Karpas-422 (cell line): ENCODE results near the gene COPS2. TPM values are rescaled to one million over a fixed set of nuclear protein-coding genes. Genes with fewer than 3 reads are reported as not detected.

ENCODE experiments used
- DNase-seq: peaks from one replicate; pipeline ENCODE4 v3.0.0-alpha.2; 2015
- H2AFZ ChIP-seq: fragments of 200-600 bp; sonication (generic); 2 replicates; pipeline ENCODE4 v1.6.1; 2014; ENCODE audit warnings: antibody characterized with exemption, low read length, mixed read lengths
- H3K27ac ChIP-seq: fragments of 200-600 bp; sonication (generic); 2 replicates; pipeline ENCODE4 v1.5.1; 2014; ENCODE audit warnings: mild to moderate bottlenecking, low read length, moderate library complexity
- H3K27me3 ChIP-seq: fragments of 200-600 bp; sonication (generic); 2 replicates; pipeline ENCODE4 v1.6.1; 2014; ENCODE audit warnings: low read length, mixed read lengths
- H3K36me3 ChIP-seq: fragments of 200-600 bp; sonication (generic); 2 replicates; pipeline ENCODE4 v1.6.1; 2014; ENCODE audit warnings: low read length, mixed read lengths; ENCODE audit not compliant: insufficient read depth
- H3K4me1 ChIP-seq: fragments of 200-600 bp; sonication (generic); 2 replicates; pipeline ENCODE4 v1.6.1; 2014; ENCODE audit warnings: mild to moderate bottlenecking, low read length, mixed read lengths
- H3K4me2 ChIP-seq: fragments of 200-600 bp; sonication (generic); 2 replicates; pipeline ENCODE4 v1.6.1; 2014; ENCODE audit warnings: low read length, low read depth, mild to moderate bottlenecking; ENCODE audit not compliant: poor library complexity, severe bottlenecking
- H3K4me3 ChIP-seq: fragments of 200-600 bp; sonication (generic); 2 replicates; pipeline ENCODE4 v1.5.1; 2014; ENCODE audit warnings: mild to moderate bottlenecking, antibody characterized with exemption, low read length, mixed read lengths
- H3K79me2 ChIP-seq: fragments of 200-600 bp; sonication (generic); 2 replicates; pipeline ENCODE4 v1.6.1; 2014; ENCODE audit warnings: mild to moderate bottlenecking, low read length, mixed read lengths
- H3K9ac ChIP-seq: fragments of 200-600 bp; sonication (generic); 2 replicates; pipeline ENCODE4 v1.6.0; 2014; ENCODE audit warnings: low read length
- H3K9me2 ChIP-seq: fragments of 200-600 bp; sonication (generic), shearing (Covaris generic); replicated peaks from 2 replicates; pipeline ENCODE4 v1.6.0; 2014; ENCODE audit warnings: mild to moderate bottlenecking, low read length, moderate library complexity; ENCODE audit not compliant: insufficient read depth
- H3K9me3 ChIP-seq: fragments of 300-700, 200-600 bp; sonication (generic); 2 replicates; pipeline ENCODE4 v1.6.1; 2014; ENCODE audit warnings: low read length, mixed read lengths
- H4K20me1 ChIP-seq: fragments of 200-600 bp; sonication (generic); 2 replicates; pipeline ENCODE4 v1.6.1; 2014; ENCODE audit warnings: mild to moderate bottlenecking, antibody characterized with exemption, low read length, low read depth; ENCODE audit not compliant: insufficient read depth
- total RNA-seq: library from RNA; depleted of rRNA; stranded (reverse); fragments of >200 nt; shearing (Covaris generic); gene quantifications from 2 replicates; pipeline ENCODE4 v1.2.3, GENCODE V29; 2014; ENCODE audit warnings: low replicate concordance

The COPS2 gene
- total RNA-seq, 1 experiment from 2014 or later, result 65.5 TPM

GRCh38 chr15:49171790-49172189, 16.4 kb upstream of the COPS2 start:
- Histone ChIP-seq H2AFZ (no peak overlapping the region), H3K27ac (no peak overlapping the region), H3K9me3 (no peaks in the 10 kb centered on the region), H3K9me2 (no peaks in the 10 kb centered on the region), H3K4me3 (peak overlapping the region; percentile 80; the same call in 1 of the 2 replicates), H3K4me2 (peak overlapping the region; percentile 99), H3K9ac (no peak overlapping the region), H3K79me2 (peaks cover 69% of the 10 kb centered on the region), H3K4me1 (peaks cover 18% of the 10 kb centered on the region), H3K36me3 (no peaks in the 10 kb centered on the region), H3K27me3 (no peaks in the 10 kb centered on the region), H4K20me1 (no peaks in the 10 kb centered on the region)
- no peak for DNase-seq

- H3K4me2 ChIP-seq, result peak within 1 kb of the TSS; percentile 99
- H3K36me3 ChIP-seq, result no peaks in the 10 kb centered on the region
- H3K9me2 ChIP-seq, result no peaks in the 10 kb centered on the region
- peak within 1 kb of the TSS; percentile 79 for H3K9ac ChIP-seq
- peaks cover 18% of the 10 kb centered on the region for H3K4me1 ChIP-seq
- H2AFZ ChIP-seq, result peak within 1 kb of the TSS; percentile 41
- peak; percentile 91 for DNase-seq
- H3K27ac ChIP-seq, result peak within 1 kb of the TSS; percentile 65
- H4K20me1 ChIP-seq, result no peaks in the 10 kb centered on the region
- no peaks in the 10 kb centered on the region for H3K27me3 ChIP-seq
- peaks cover 62% of the 10 kb centered on the region for H3K79me2 ChIP-seq
- H3K4me3 ChIP-seq, result peak within 1 kb of the TSS; percentile 80
- no peaks in the 10 kb centered on the region for H3K9me3 ChIP-seq
Measured at GRCh38 chr15:49169880-49170597, 14.6 kb upstream of the COPS2 start, which contains the start of gene GALK2. Gene GALK2 (plus strand): TSS chr15:49170247. CDS start chr15:49170323, 76 bp downstream.

- DNase-seq, result no peak
- no peaks in the 10 kb centered on the region for H3K9me3 ChIP-seq
- H3K27ac ChIP-seq, result no peak overlapping the region
- H3K9ac ChIP-seq, result no peak overlapping the region
- H3K9me2 ChIP-seq, result no peaks in the 10 kb centered on the region
- H3K4me1 ChIP-seq, result peaks cover 18% of the 10 kb centered on the region
- no peaks in the 10 kb centered on the region for H4K20me1 ChIP-seq
- no peak overlapping the region for H3K4me2 ChIP-seq
- H3K4me3 ChIP-seq, result no peak overlapping the region
- H3K27me3 ChIP-seq, result no peaks in the 10 kb centered on the region
- H3K36me3 ChIP-seq, result 0 out of 2 replicates have a peak, but pooled peaks cover under 1% of the 10 kb centered on the region
- H3K79me2 ChIP-seq, result peaks cover 53% of the 10 kb centered on the region
- no peak overlapping the region for H2AFZ ChIP-seq
Measured at GRCh38 chr15:49168016-49168415, 12.6 kb upstream of the COPS2 start.

GRCh38 chr15:49164865-49165264, 9.5 kb upstream of the COPS2 start:
- H3K4me3 ChIP-seq, result no peak overlapping the region
- DNase-seq, result no peak
- H3K9me3 ChIP-seq, result no peaks in the 10 kb centered on the region
- H4K20me1 ChIP-seq, result no peaks in the 10 kb centered on the region
- H3K9me2 ChIP-seq, result no peaks in the 10 kb centered on the region
- no peaks in the 10 kb centered on the region for H3K27me3 ChIP-seq
- peaks cover 8% of the 10 kb centered on the region for H3K4me1 ChIP-seq
- no peak overlapping the region for H3K9ac ChIP-seq
- H2AFZ ChIP-seq, result no peak overlapping the region
- H3K4me2 ChIP-seq, result no peak overlapping the region
- H3K79me2 ChIP-seq, result peaks cover 45% of the 10 kb centered on the region
- no peak overlapping the region for H3K27ac ChIP-seq
- 0 out of 2 replicates have a peak, but pooled peaks cover 6% of the 10 kb centered on the region for H3K36me3 ChIP-seq

GRCh38 chr15:49163678-49164077, 8.3 kb upstream of the COPS2 start:
- Histone ChIP-seq H4K20me1 (no peaks in the 10 kb centered on the region), H3K9ac (no peak overlapping the region), H3K27me3 (no peaks in the 10 kb centered on the region), H3K27ac (no peak overlapping the region), H3K4me3 (no peak overlapping the region), H3K36me3 (0 out of 2 replicates have a peak, but pooled peaks cover 6% of the 10 kb centered on the region), H3K4me2 (no peak overlapping the region), H3K4me1 (peaks cover 3% of the 10 kb centered on the region; the same call in 1 of the 2 replicates), H2AFZ (no peak overlapping the region), H3K9me3 (no peaks in the 10 kb centered on the region), H3K9me2 (no peaks in the 10 kb centered on the region), H3K79me2 (peaks cover 46% of the 10 kb centered on the region)
- DNase-seq, result no peak

- Histone ChIP-seq H3K4me3 (peak overlapping the region; percentile 73), H2AFZ (peak overlapping the region; percentile 68; the same call in 1 of the 2 replicates), H3K36me3 (peaks cover 9% of the 10 kb centered on the region; the same call in 1 of the 2 replicates), H3K9ac (peak overlapping the region; percentile 87), H3K4me1 (peaks cover 36% of the 10 kb centered on the region), H3K9me3 (no peaks in the 10 kb centered on the region), H4K20me1 (peaks cover 13% of the 10 kb centered on the region), H3K27me3 (no peaks in the 10 kb centered on the region), H3K79me2 (peaks cover 94% of the 10 kb centered on the region), H3K27ac (peak overlapping the region; percentile 51), H3K4me2 (peak overlapping the region; percentile 99), H3K9me2 (no peaks in the 10 kb centered on the region)
- peak; percentile 52 for DNase-seq
Measured at GRCh38 chr15:49155834-49156627, 632 bp upstream of the COPS2 start.

- Histone ChIP-seq H3K9me2 (no peaks in the 10 kb centered on the region), H3K79me2 (peaks cover 94% of the 10 kb centered on the region), H3K9me3 (no peaks in the 10 kb centered on the region), H3K9ac (peak overlapping the region; percentile 87), H2AFZ (no peak overlapping the region), H3K36me3 (peaks cover 16% of the 10 kb centered on the region; the same call in 1 of the 2 replicates), H3K4me2 (peak overlapping the region; percentile 95), H4K20me1 (peaks cover 13% of the 10 kb centered on the region), H3K27me3 (no peaks in the 10 kb centered on the region), H3K27ac (peak overlapping the region; percentile 63), H3K4me3 (peak overlapping the region; percentile 73), H3K4me1 (peaks cover 42% of the 10 kb centered on the region)
- DNase-seq, result peak; percentile 68
Measured at GRCh38 chr15:49154799-49155109, 645 bp downstream of the COPS2 start.

GRCh38 chr15:49154359-49154758, 1.0 kb downstream of the COPS2 start:
- Histone ChIP-seq H3K4me1 (peaks cover 46% of the 10 kb centered on the region), H3K27me3 (no peaks in the 10 kb centered on the region), H3K9ac (peak overlapping the region; percentile 87), H3K36me3 (peaks cover 20% of the 10 kb centered on the region; the same call in 1 of the 2 replicates), H4K20me1 (peaks cover 14% of the 10 kb centered on the region), H3K4me2 (peak overlapping the region; percentile 95), H3K9me3 (no peaks in the 10 kb centered on the region), H3K27ac (peak overlapping the region; percentile 63), H3K9me2 (no peaks in the 10 kb centered on the region), H2AFZ (no peak overlapping the region), H3K79me2 (peaks cover 95% of the 10 kb centered on the region), H3K4me3 (peak overlapping the region; percentile 73)
- no peak for DNase-seq
